Measurements from ENCODE around the gene BCR.

The BCR gene

GRCh38 chr22:23243006-23243573, 62.8 kb downstream of the BCR start:
- H3K4me1 ChIP-seq: peaks cover 6% of the 10 kb centered on the region
- no peaks in the 10 kb centered on the region for H3K27me3 ChIP-seq
- no peak for DNase-seq
- no peak for TF ChIP-seq CTCF (IDR thresholded peaks at IDR 0.05; ENCODE audit: low read depth, low read length)
- H3K36me3 ChIP-seq: no peaks in the 10 kb centered on the region
- H3K9me3 ChIP-seq: no peaks in the 10 kb centered on the region
- H3K4me3 ChIP-seq (ENCODE audit: low read depth, low read length): no peak overlapping the region

GRCh38 chr22:23243859-23244689, 63.8 kb downstream of the BCR start:
- no peak for TF ChIP-seq CTCF (IDR thresholded peaks at IDR 0.05; ENCODE audit: low read depth, low read length)
- H3K4me1 ChIP-seq: peaks cover 6% of the 10 kb centered on the region
- H3K27me3 ChIP-seq: no peaks in the 10 kb centered on the region
- H3K4me3 ChIP-seq (ENCODE audit: low read depth, low read length): no peak overlapping the region
- DNase-seq: no peak
- H3K36me3 ChIP-seq: no peaks in the 10 kb centered on the region
- no peaks in the 10 kb centered on the region for H3K9me3 ChIP-seq

GRCh38 chr22:23244690-23245044, 64.4 kb downstream of the BCR start:
- no peak for DNase-seq
- no peaks in the 10 kb centered on the region for H3K9me3 ChIP-seq
- H3K27me3 ChIP-seq: no peaks in the 10 kb centered on the region
- no peak for TF ChIP-seq CTCF (IDR thresholded peaks at IDR 0.05; ENCODE audit: low read depth, low read length)
- no peak overlapping the region for H3K4me3 ChIP-seq (ENCODE audit: low read depth, low read length)
- peaks cover 6% of the 10 kb centered on the region for H3K4me1 ChIP-seq
- H3K36me3 ChIP-seq: no peaks in the 10 kb centered on the region

GRCh38 chr22:23245045-23245798, 64.9 kb downstream of the BCR start:
- no peak for TF ChIP-seq CTCF (IDR thresholded peaks at IDR 0.05; ENCODE audit: low read depth, low read length)
- Histone ChIP-seq H3K36me3 (no peaks in the 10 kb centered on the region), H3K4me3 (ENCODE audit: low read depth, low read length) (no peak overlapping the region), H3K27me3 (no peaks in the 10 kb centered on the region), H3K9me3 (no peaks in the 10 kb centered on the region), H3K4me1 (peaks cover 6% of the 10 kb centered on the region)
- no peak for DNase-seq

- Histone ChIP-seq H3K9me3 (no peaks in the 10 kb centered on the region), H3K4me1 (peaks cover 6% of the 10 kb centered on the region), H3K36me3 (no peaks in the 10 kb centered on the region), H3K4me3 (ENCODE audit: low read depth, low read length) (no peak overlapping the region), H3K27me3 (no peaks in the 10 kb centered on the region)
- TF ChIP-seq CTCF (IDR thresholded peaks at IDR 0.05; ENCODE audit: low read depth, low read length): no peak
- DNase-seq: no peak
These were observed 65.5 kb downstream of the BCR start for GRCh38 chr22:23245799-23246136.

Measured in BE2C (cell line).